Esophagus muscularis mucosa (tissue), 4 donors: ENCODE results near the gene MCF2L2. TPM values are rescaled to one million over a fixed set of nuclear protein-coding genes. Genes with fewer than 3 reads are reported as not detected.

Experiments used
- DNase-seq: peaks from one replicate; pipeline ENCODE4 v3.0.0-alpha.2; 2017; ENCODE audit errors: extremely low spot score
- H3K27ac ChIP-seq, 4 donors: fragments of 200-600 bp; sonication (generic); replicated peaks in 1 of 4; 1 replicate in 3 of 4; 2 replicates in 1 of 4; pipeline ENCODE4 v1.5.1; 2016 to 2019; ENCODE audit warnings: mild to moderate bottlenecking in 1 of 4
- H3K27me3 ChIP-seq, 4 donors: fragments of 200-600 bp; sonication (generic); one replicate each; pipeline versions ENCODE4 v1.5.1 to v1.6.0; 2016 to 2019
- H3K36me3 ChIP-seq, 4 donors: fragments of 200-600 bp; sonication (generic); one replicate each; pipeline ENCODE4 v1.5.1; 2016 to 2019
- H3K4me1 ChIP-seq, 4 donors: fragments of 200-600 bp; sonication (generic); one replicate each; pipeline ENCODE4 v1.5.1; 2016 to 2019
- H3K4me3 ChIP-seq, 4 donors: fragments of 200-600 bp; sonication (generic); 1 replicate in 2 of 4; 2 replicates in 2 of 4; pipeline ENCODE4 v1.5.1; 2016 to 2019; ENCODE audit warnings: mild to moderate bottlenecking in 4 of 4, moderate library complexity in 1 of 4
- H3K9me3 ChIP-seq, 4 donors: fragments of 200-600 bp; sonication (generic); 1 replicate in 3 of 4; 2 replicates in 1 of 4; pipeline ENCODE4 v1.5.1; 2016 to 2019
- CTCF ChIP-seq, 3 experiments: fragments of 200-600 bp in 2 of 3; fragments of 450-650 bp in 1 of 3; sonication (generic) in 2 of 3; IDR thresholded peaks; one replicate each; pipeline ENCODE4 v1.5.1; 2017 to 2019; ENCODE audit warnings: antibody characterized with exemption in 3 of 3, mild to moderate bottlenecking in 2 of 3, moderate library complexity in 1 of 3
- EP300 ChIP-seq: sonication (generic); formaldehyde crosslinking; IDR thresholded peaks from one replicate; pipeline ENCODE4 v1.6.1; 2017; ENCODE audit warnings: antibody characterized with exemption
- POLR2A ChIP-seq: fragments of 450-650 bp; IDR thresholded peaks from one replicate; pipeline ENCODE4 v1.6.1; 2017; ENCODE audit warnings: antibody characterized with exemption, moderate library complexity, mild to moderate bottlenecking, low read depth
- POLR2AphosphoS5 ChIP-seq, 2 donors: sonication (generic); formaldehyde crosslinking; IDR thresholded peaks; one replicate each; pipeline ENCODE4 v1.6.1; 2017; ENCODE audit warnings: antibody characterized with exemption in 2 of 2
- WGBS: methylation state at CpG from one replicate; pipeline ENCODE4 v1.1.5; 2018; 5-methylcytosine and 5-hydroxymethylcytosine counted together
- intact Hi-C: fragments of 100-400 bp; cut with DNase I; formaldehyde crosslinking; loops from one replicate; pipeline ENCODE4 v1.15.1; 2023
- total RNA-seq, 4 donors: library from RNA; depleted of rRNA; stranded (reverse); fragments of >200 nt; gene quantifications; one replicate each; pipeline versions ENCODE4 v1.1.0 to v1.2.1, GENCODE V29; 2016

Gene MCF2L2
- total RNA-seq, 4 donors from 2014 or later, result 0.99 to 3.3 (median 1.3) TPM

GRCh38 chr3:183270344-183270743 lies 158.1 kb downstream of the MCF2L2 start:
- Histone ChIP-seq H3K27me3 (no peaks in the 10 kb centered on the region), H3K36me3 (peaks cover 0 to 12% (median 5%) of the 10 kb centered on the region in 4 donors), H3K4me1 (peaks cover 0 to 4% (median 0%) of the 10 kb centered on the region in 4 donors), H3K27ac (no peak overlapping the region), H3K4me3 (no peak overlapping the region), H3K9me3 (no peaks in the 10 kb centered on the region)
- intact Hi-C loops, result no loop called here
- WGBS, result 90% methylated on average over 7 of the region's 7 CpGs
- TF ChIP-seq POLR2AphosphoS5 (IDR thresholded peaks at IDR 0.05) (no peak), CTCF (IDR thresholded peaks at IDR 0.05) (no peak), POLR2A (no peak), EP300 (no peak)
- no peak for DNase-seq

- intact Hi-C loops, result no loop called here
- no peaks in the 10 kb centered on the region for H3K4me1 ChIP-seq
- no peaks in the 10 kb centered on the region for H3K9me3 ChIP-seq
- 98% methylated on average over 13 of the region's 13 CpGs for WGBS
- H3K27ac ChIP-seq, result no peak overlapping the region
- no peak overlapping the region for H3K4me3 ChIP-seq
- DNase-seq, result no peak
- H3K27me3 ChIP-seq, result no peaks in the 10 kb centered on the region
- TF ChIP-seq POLR2A (no peak), EP300 (no peak), POLR2AphosphoS5 (IDR thresholded peaks at IDR 0.05) (no peak), CTCF (IDR thresholded peaks at IDR 0.05) (no peak)
- H3K36me3 ChIP-seq, result peaks cover 0 to 12% (median 5%) of the 10 kb centered on the region in 4 donors
Measured at GRCh38 chr3:183269345-183269744, 159.1 kb downstream of the MCF2L2 start.

- intact Hi-C loops, result no loop called here
- no peaks in the 10 kb centered on the region for H3K27me3 ChIP-seq
- WGBS, result 79% methylated on average over 5 of the region's 5 CpGs
- H3K4me1 ChIP-seq, result no peaks in the 10 kb centered on the region
- no peak overlapping the region for H3K4me3 ChIP-seq
- no peak for TF ChIP-seq POLR2A
- TF ChIP-seq CTCF (IDR thresholded peaks at IDR 0.05), result no peak
- no peak for TF ChIP-seq EP300
- no peak for TF ChIP-seq POLR2AphosphoS5 (IDR thresholded peaks at IDR 0.05)
- no peak overlapping the region for H3K27ac ChIP-seq
- H3K36me3 ChIP-seq, result peaks cover 0 to 12% (median 5%) of the 10 kb centered on the region in 4 donors
- DNase-seq, result no peak
- no peaks in the 10 kb centered on the region for H3K9me3 ChIP-seq
Measured at GRCh38 chr3:183268366-183268765, 160.1 kb downstream of the MCF2L2 start.

GRCh38 chr3:183267140-183267539 lies 161.3 kb downstream of the MCF2L2 start:
- no peak overlapping the region for H3K4me3 ChIP-seq
- H3K36me3 ChIP-seq, result peaks cover 0 to 12% (median 5%) of the 10 kb centered on the region in 4 donors
- DNase-seq, result no peak
- intact Hi-C loops, result no loop called here
- TF ChIP-seq EP300, result no peak
- TF ChIP-seq POLR2A, result no peak
- no peak for TF ChIP-seq CTCF (IDR thresholded peaks at IDR 0.05)
- TF ChIP-seq POLR2AphosphoS5 (IDR thresholded peaks at IDR 0.05), result no peak
- H3K27me3 ChIP-seq, result no peaks in the 10 kb centered on the region
- no peaks in the 10 kb centered on the region for H3K9me3 ChIP-seq
- H3K27ac ChIP-seq, result no peak overlapping the region
- 97% methylated on average over 5 of the region's 5 CpGs for WGBS
- H3K4me1 ChIP-seq, result no peaks in the 10 kb centered on the region

GRCh38 chr3:183266454-183266853 lies 162.0 kb downstream of the MCF2L2 start:
- intact Hi-C loops, result no loop called here
- H3K9me3 ChIP-seq, result no peaks in the 10 kb centered on the region
- H3K36me3 ChIP-seq, result peaks cover 0 to 12% (median 5%) of the 10 kb centered on the region in 4 donors
- DNase-seq, result no peak
- 90% methylated on average over 3 of the region's 3 CpGs for WGBS
- no peak overlapping the region for H3K4me3 ChIP-seq
- H3K4me1 ChIP-seq, result no peaks in the 10 kb centered on the region
- no peak overlapping the region for H3K27ac ChIP-seq
- H3K27me3 ChIP-seq, result no peaks in the 10 kb centered on the region
- TF ChIP-seq POLR2AphosphoS5 (IDR thresholded peaks at IDR 0.05) (no peak), POLR2A (no peak), CTCF (IDR thresholded peaks at IDR 0.05) (no peak), EP300 (no peak)
